GM21423 (cell line): Measurements from ENCODE around the gene RNF8.

Experiments
- ATAC-seq: cut with Tn5 transposase; IDR thresholded peaks from one replicate; pipeline ENCODE4 v1.9.1; 2021; ENCODE audit warnings: mild to moderate bottlenecking, moderate library complexity; ENCODE audit not compliant: unreplicated experiment

RNF8 gene

DNA sequence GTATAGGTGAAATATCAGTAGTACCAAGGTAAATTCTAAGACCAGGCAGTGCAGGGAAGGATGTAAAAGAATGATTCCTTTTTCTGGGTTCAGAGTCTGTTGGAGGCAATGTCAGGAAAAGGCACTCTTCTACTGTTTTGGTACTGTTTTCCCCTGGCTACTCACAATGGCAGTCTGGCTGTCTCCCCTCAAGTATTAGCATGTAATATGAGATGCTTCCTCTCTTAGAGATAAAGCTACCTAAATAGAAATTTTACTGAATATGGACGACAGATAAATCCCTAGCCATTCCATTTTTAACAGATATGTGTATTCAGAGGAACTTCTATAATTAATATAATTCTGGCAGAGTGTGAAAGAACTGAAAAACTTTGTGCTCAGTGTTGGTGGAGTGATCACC, 3.5 kb downstream of the RNF8 start:
- no peak for ATAC-seq

DNA sequence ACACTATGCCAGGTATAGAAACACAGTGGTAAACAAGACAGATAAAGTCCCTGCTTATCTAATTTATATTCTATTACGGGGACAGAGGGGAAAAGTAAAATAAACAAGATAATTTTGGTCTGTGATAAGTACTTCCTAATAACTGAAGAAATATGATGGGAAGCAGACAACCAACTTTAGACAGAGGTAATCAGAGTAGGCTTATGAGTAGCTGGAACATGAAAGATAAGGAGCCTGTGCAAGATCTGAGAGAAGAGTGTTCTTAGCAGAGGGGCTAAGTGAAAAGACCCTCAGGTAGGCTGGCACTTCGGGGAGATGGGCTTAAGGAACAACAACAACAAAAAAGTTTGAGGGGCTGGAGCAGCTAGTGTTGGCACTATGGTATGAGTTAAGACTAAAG, 4.1 kb downstream of the RNF8 start:
- no peak for ATAC-seq

DNA sequence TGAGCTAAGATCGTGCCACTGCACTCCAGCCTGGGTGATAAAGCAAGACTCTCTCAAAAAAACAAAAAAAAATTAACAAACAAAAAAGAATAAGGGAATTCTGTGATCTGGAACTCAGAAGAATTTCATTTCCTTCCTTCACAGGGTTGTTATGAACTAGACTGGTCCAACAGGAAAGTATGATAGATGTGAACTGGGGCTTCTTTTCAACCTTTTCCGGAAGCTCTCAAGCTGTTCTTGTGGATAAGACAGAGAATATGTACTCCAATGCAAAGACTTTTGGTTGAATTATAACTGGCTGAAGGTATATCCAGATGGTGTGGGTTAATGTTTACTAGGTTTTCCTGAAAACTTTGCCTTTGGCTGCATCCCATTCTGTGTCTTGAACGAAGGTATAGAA, 5.3 kb downstream of the RNF8 start:
- no peak for ATAC-seq

DNA sequence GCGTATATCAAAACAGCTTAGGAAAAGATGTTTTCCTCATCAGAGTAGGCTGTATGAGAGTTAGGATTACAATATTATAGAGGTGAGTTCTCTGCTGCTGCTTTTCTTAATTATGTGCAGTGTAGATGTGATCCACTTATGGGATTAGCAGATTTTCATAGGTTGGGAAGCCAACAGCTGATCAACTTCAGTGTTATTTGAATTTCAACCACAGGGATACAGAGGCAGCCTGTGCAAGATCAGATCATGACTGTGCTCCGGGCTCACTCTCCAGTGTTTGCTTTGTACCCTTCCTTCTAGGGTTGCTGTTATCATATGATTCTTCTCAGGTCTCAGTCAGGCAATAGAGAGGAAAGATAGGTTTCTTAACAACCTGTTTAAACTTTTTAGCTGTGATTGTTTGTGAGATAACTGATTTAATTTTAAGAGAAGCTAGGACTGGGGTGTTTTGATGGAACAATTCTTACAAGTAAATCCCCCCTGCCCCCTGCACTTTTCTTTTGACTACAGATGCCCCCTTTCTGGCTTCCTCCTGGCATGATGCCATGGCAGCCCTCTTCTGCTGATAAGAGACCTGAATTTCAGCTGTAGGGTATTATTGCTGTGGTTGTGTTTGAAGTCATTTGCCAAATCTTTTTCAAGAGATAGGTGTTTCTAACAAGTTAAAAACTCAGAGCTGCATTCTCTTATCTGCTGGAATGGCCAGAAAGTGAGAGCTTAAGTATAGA, 8.5 kb downstream of the RNF8 start:
- no peak for ATAC-seq

DNA sequence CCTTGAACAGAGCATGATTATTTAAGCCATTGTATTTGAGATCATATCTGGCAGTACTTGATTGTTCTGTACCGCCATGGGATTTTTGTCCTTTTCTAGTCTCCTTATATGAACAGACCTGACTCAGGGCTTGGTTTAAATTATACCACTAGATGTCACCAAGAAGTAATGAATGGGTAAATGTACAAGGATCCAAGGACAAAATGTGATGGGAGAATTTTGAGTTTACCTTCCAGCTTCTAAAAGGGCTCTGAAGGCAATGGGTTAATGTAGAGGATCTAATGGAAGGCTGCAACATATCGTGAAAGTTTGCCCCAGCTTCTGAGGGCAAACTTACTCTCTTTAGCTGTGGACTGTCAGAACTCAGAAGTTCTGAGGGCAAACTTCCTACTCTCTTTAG, 12.0 kb downstream of the RNF8 start:
- no peak for ATAC-seq

DNA sequence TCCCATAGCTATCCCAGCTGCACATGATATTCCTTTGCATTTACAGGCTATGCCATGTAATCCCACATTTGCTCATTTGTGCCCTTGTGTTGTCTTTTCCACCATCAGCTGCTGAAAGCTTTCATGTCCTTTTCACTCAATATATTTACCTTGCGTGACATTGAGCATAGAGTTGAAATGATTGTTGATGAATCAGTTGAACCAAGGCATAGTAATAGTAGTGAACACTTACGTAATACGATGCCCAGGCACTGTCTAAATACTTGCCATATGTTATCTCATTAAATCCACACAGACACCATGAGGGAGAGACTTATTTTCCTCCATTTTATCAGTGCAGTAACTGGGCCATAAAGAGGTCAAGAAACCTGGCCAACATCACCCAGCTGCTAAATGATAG, 13.1 kb downstream of the RNF8 start:
- no peak for ATAC-seq

DNA sequence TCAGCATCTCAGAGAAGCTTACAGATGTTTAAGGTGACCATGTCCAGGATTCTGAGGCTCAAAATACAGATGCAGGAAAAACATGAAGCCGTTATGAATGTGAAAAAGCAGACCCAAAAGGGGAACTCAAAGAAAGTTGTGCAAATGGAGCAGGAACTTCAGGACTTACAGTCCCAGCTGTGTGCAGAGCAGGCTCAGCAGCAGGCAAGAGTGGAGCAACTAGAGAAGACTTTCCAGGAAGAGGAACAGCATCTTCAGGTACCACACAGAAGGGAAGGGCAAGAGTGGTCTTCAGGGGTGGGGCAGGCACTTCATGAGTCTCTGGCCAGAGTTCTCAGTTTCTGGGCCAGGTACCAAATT, 15.2 kb downstream of the RNF8 start:
- ATAC-seq: no peak

DNA sequence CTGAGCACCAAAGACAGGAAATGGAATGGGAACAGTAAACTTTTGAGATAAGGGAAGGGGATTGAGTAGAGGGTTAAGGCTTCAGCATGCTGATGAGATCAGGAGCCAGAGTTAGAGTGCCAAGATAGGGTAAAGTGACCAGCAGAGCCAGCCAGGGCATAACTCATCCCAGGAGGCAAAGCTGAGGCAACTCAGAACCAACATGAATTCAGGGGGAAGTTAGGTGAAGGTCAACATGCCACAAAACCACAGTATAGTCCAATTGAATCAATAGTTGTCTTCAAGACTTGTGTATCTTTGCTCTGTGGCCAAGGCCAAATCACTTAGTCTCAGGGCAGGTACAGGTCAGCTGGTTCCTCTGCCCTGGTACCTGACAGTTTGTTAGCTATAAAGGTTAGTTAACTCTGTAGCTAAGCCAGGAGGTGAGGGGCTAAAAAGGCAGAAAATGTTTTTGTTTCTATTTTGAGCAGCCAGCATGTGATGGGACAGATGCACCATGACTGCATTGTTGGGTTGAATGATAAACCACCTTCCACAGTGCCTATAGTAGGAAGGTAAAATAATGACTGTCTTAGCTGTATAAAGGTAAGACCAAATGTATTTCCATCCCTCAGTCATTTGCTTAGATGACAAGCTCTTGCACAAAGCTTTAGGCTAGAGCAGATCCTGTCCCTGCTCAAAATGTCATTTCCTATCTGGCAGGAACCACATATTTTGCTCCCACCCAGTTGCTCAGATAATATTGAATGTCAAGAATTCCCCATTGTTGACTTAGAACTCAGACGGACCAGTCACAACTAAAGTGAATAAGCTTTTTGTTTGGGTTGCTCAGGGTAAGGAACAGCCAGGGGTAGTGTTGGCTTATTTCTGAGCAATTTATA, 15.8 kb downstream of the RNF8 start:
- no peak for ATAC-seq

DNA sequence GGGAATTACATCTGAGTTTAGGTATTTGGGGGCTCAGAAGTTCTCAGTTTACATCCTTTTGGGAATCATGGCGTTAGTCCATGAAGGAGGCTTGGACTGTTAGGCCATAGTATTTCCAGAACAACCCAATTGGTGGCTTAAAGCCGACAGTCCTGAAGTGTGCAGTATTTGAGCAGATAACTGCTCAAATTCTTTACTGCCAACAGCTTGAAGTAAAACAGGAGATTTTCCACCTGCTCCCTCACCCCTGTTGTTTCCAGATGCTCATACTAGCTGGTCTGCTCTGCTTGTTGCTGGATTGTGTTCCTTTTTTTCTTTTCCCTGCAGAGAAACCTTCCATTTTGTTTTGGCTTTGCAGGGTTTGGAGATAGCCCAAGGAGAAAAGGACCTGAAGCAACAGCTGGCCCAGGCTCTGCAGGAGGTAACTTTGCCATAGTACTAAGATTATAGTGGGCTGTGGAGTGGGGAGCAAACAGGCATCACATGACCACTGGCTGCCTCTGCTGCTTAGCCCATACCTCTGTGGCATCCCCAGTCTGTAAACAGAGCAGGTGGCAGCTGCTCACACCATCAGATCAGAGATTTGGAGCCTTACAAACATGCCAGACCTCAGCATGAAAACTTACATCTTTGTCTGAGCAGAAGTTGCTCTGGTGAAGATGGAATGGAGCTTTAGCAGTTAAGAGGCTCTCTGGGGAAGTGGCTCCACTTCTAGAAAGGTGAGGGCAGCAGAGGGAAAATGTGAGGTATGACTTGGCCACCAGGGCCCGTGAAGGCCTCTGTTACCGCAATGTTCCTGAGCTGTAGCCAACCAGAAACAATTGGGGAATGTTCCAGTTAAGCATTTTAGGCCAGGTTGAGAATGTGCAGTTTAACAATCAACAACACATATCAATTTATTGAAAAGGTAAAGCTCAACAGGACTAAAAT, 17.6 kb downstream of the RNF8 start:
- no peak for ATAC-seq

DNA sequence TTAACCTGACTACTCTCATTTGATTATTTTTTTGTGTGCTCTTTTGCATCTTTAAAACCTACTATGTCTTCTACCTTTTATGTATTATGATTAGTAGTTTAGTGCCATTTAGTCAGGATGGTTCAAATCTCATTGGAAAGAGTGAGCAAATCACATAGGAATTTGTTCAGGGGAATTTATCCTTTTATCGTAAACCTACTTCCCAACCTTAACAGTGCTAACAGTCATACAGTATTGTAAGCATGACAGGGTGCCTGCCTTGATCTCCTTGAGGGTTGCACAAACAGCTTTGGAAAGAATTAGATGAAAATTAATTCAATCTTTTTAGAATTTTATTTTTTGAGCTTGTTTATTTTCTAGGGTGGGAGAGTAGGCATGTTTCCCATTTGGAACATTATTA, 18.3 kb downstream of the RNF8 start:
- no peak for ATAC-seq

DNA sequence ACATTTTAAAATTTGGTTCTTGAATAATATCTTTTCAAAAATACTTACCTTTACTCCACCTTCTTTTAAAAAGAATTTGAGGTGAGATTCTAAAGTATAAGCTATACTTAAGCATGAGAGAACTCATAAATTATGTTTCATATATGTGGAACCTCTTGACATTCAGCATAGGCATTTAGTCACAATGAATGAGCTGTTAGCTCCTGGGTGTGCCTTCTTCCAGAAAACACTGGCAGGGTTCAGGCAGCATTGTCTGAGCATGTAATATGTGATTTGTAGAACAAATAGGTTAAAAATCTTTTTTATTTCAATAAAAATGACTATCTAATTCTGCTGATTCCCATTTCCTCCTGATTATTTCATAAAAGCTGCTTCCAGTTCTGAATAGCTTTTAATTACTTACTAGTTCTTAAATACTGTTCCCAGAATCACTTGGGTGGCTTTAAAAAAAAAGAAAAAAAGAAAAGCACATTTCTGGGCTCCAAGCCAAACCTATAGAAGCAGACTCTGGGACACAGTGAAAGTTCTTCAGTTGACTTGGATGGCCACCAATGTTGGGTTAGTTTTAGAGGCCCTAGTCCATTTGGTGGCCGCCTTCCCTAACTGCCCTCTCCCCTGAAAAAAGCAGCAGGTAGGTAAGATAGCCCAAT, 20.2 kb downstream of the RNF8 start:
- ATAC-seq: no peak

DNA sequence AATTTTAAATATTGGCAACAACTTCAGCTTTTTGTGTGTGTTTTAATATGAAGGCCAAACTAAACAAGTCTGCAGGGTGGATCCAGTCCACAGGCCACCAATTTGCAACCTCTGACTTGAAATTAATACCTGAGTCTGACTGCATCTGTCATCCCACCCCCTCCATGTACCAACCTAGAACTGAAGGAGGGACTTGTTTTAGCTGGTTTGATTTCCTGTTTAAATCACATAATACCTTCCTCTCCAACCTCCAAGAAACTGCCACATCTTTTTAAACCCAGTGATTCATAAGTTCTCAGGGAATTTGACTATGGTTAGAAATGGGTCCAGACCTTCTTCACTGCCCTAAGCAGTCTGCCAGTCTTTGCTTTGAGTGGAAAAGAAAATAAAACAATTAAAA, 21.6 kb downstream of the RNF8 start:
- ATAC-seq: no peak

DNA sequence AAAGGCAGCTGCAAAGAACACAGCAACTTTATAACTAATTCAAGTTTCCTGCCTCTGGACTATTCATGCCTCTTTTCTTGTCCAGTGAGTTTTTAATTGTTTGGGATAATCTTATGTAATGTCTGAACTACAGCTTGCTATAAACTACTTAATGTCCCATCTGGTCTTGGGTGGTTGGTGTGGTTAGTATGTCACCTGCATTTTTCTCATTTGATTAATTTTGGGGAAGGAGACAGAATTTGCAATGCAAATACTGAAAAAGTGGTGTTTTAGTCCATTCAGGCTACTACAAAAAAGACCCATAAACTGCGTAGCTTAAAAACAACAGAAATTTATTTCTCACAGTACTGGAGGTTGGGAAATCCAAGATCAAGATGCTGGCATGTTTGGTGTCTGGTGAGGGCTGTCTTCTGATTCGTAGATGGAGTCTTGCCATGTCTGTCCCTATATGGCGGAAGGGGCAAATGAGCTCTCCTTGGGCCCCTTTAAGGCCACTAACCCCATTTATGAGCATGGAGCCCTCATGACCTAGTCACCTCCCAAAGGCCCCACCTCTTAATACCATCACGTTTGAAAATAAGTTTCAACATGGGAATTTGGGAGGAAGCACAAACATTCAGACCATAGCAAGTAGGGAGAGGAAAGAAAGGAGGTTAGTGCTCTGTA, 22.4 kb downstream of the RNF8 start:
- no peak for ATAC-seq

DNA sequence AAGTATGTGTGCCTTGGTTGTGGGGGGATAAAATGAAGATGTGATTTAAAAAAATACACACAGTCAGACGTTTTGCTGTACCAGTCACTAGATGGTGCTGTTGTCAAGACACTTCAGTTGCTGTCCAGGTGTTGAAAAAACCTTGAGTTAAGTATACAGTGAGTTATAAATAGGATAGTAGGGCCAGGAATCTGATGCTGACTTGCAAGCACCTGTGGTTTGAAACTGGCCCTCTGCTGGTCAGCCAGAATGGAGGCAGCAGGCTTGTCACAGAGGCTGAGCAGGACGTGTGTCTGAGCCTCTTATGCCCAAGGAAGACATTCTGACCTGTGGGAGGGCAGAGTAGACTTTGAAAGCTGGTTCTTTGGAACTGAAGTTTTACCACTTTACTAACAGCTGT, 27.8 kb downstream of the RNF8 start:
- ATAC-seq: no peak

DNA sequence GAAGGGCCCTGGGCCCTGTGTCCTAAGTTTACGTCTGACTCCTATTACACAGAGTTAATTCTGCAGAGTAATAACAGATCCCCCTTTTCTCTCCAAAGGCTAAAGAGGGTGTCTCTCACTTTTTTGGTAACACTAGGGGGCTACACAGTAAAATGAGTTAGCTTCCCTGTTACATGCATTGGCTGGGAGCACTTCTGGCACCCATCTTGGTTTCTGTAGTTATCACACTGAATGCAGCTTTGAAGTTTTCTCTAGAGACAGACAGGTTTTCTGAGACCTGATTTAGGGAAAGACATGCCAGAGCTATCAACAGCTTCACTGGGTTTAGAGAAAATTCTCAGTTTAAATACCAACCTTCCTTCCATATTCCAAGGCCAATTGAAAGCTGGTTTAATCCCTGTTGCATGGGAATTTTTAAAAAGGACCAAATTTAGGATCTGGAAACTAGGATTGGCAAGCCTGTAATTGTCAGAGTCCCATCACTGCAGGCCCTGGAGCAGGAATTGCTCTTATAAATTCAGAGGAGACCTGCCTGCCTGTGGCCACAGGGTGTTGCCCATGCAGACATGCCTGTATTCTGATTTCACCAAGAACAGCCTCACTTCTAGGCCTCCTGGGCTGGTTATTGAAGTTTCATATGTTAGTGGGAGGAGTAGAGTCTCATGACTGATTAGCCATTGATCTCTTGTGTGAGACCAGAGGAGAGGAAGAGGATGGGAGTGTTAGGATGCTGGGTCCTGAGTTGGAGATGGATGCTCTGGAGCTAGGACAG, 29.4 kb downstream of the RNF8 start:
- no peak for ATAC-seq

DNA sequence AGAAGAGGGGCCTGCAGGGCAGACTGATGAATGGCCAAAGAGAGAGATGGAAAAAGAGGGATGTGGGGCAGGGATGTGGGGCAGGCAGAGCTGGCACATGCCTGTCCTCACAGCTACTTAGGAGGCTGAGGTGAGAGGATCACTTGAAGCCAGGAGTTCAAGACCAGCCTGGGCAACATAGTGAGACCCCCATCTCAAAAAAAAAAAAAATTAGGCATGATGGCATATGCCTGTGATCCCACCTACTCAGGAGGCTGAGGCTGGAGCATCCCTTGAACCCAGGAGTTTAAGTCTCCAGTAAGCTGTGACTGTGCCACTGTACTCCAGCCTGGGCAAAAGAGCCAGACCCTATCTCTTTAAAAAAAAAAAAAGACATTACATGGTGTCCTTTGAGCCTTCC, 34.8 kb downstream of the RNF8 start:
- no peak for ATAC-seq

DNA sequence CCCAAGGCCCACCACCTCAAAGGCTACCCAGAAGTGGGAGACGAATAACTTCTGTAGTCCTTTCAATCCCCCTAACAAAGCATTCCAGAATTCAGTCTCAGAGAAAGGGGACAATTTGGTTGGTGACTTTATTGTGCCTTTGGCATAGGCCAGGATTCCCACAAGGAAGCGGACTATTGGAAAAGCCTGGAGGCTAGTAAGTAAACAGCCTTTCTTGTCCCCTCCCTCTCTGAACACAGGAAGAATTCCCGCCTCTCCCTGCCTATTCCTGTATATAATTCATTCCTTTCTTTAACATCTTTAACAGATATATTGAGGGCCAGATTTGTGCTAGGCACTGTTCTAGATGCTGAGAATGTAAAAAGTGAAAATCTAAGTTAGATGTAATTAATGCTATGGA, 36.1 kb downstream of the RNF8 start:
- no peak for ATAC-seq

DNA sequence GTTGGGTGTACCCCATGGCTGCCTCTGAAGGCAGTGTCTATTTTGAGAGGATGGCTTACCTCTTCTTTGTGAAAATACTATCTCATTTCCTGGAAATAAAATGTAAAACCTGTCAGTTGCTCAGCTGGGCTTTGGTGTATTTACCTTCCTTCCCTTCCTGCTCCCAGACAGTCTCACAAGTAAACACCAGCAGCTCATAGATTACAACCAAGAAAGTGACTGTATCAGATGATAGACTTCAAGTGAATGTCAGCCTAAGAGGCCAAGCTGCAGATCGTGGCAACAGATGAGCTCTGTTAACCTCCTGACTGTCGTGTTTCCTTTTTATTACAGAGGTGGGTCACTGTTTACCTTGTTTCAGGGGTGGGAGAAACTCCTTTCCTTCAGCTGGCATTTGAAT, 37.3 kb downstream of the RNF8 start:
- ATAC-seq: no peak

DNA sequence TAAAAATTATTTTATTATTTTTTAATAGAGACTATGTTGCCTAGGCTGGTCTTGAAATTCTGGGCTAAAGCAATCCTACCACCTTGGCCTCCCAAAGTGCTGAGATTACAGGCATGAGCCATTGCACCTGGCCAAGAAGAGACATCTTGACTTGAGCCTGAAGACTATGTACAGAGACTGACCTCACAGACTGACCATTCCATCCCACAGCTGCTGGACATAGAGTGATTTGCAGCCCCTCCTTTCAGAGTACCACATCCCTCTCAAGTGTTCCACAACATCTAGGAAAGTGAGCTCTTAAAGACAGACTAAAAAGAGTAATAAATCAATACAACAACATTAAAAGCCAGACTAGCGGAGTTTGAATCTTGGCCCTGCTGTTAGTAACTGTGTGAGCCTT, 39.0 kb downstream of the RNF8 start:
- no peak for ATAC-seq
